Spinal cord (tissue), 10 donors: ENCODE data around the gene NOTCH3. TPM values are rescaled to one million over a fixed set of nuclear protein-coding genes. Genes with fewer than 3 reads are reported as not detected.

Experiments used
- DNase-seq, 6 donors: peaks; one replicate each; pipeline versions ENCODE4 v3.0.0 to v3.0.0-alpha.2; 2013 to 2015; ENCODE audit warnings: low spot score in 6 of 6, low read depth in 4 of 6
- H3K27ac ChIP-seq: one replicate; pipeline ENCODE4 v1.5.1; 2013; ENCODE audit warnings: low read depth, low read length, control low read depth
- H3K27me3 ChIP-seq: one replicate; pipeline ENCODE4 v1.6.1; 2013; ENCODE audit warnings: low read length; ENCODE audit not compliant: control insufficient read depth, insufficient read depth
- H3K36me3 ChIP-seq: one replicate; pipeline ENCODE4 v1.6.1; 2013; ENCODE audit warnings: low read length; ENCODE audit not compliant: control insufficient read depth, insufficient read depth
- H3K4me1 ChIP-seq: one replicate; pipeline ENCODE4 v1.6.1; 2013; ENCODE audit warnings: low read length; ENCODE audit not compliant: control insufficient read depth, insufficient read depth
- H3K4me3 ChIP-seq: one replicate; pipeline ENCODE4 v1.5.1; 2013; ENCODE audit warnings: low read depth, low read length, control low read depth
- H3K9me3 ChIP-seq: one replicate; pipeline ENCODE4 v1.6.1; 2013; ENCODE audit warnings: low read length; ENCODE audit not compliant: control insufficient read depth, insufficient read depth
- WGBS: methylation state at CpG from one replicate; pipeline ENCODE4 v1.1.5; 2013; ENCODE audit warnings: missing lambda C conversion rate; ENCODE audit not compliant: insufficient coverage; 5-methylcytosine and 5-hydroxymethylcytosine counted together
- long read RNA-seq, 4 donors: transcript quantifications; one replicate each; lab custom pipeline, GENCODE V29; 2026
- polyA plus RNA-seq, 2 donors: library from polyadenylated mRNA; unstranded; fragments of 120-200 nt; gene quantifications; one replicate each; pipeline ENCODE4 v1.2.1, GENCODE V29; 2013; ENCODE audit not compliant: insufficient read length in 2 of 2
- total RNA-seq, 2 donors: library from RNA; depleted of rRNA in 1 of 2; stranded (reverse); fragments of 120-200 nt in 1 of 2; fragments of >200 nt in 1 of 2; gene quantifications; one replicate each; pipeline versions ENCODE4 v1.2.3 to v1.2.4, GENCODE V29; 2013 to 2014
- donor health status: healthy.

NOTCH3 gene
- total RNA-seq (10 to 100 TPM; 34.9 to 38.2 TPM), polyA plus RNA-seq (10 to 100 TPM; 74.7 to 76.3 TPM)
- long read RNA-seq, donor 1, partial matches to known transcripts: 6 of 6 reads
- long read RNA-seq, donor 1, other reads (novel, unspliced or antisense): 0 of 6 reads
- long read RNA-seq, donor 2, partial matches to known transcripts: 46 of 46 reads
- long read RNA-seq, donor 2, other reads (novel, unspliced or antisense): 0 of 46 reads
- long read RNA-seq, donor 3: 0 reads
- long read RNA-seq, donor 4, full-length matches to known transcripts: 1 of 1 reads
- long read RNA-seq, donor 4, partial matches to known transcripts: 0 of 1 reads
- long read RNA-seq, donor 4, other reads (novel, unspliced or antisense): 0 of 1 reads

- WGBS: 2% methylated on average over 63 of the region's 74 CpGs
- DNase-seq: peak in 1 of 6 donors; percentile 57
- Histone ChIP-seq H3K4me3 (peak within 1 kb of the TSS; percentile 64), H3K9me3 (no peaks in the 10 kb centered on the region), H3K27me3 (peaks cover 4% of the 10 kb centered on the region), H3K4me1 (peaks cover 37% of the 10 kb centered on the region), H3K36me3 (peaks cover 15% of the 10 kb centered on the region), H3K27ac (peak within 1 kb of the TSS; percentile 63)
Measured at GRCh38 chr19:15200553-15201364, at the start of gene NOTCH3. Gene NOTCH3 (minus strand): TSS chr19:15200995. CDS start chr19:15200905, 90 bp downstream.

GRCh38 chr19:15250640-15250993 is 49.8 kb upstream of the NOTCH3 start:
- Histone ChIP-seq H3K36me3 (peaks cover 87% of the 10 kb centered on the region), H3K27ac (peak overlapping the region; percentile 78), H3K27me3 (no peaks in the 10 kb centered on the region), H3K4me3 (no peak overlapping the region), H3K9me3 (no peaks in the 10 kb centered on the region), H3K4me1 (peaks cover 89% of the 10 kb centered on the region)
- 100% methylated on average over 1 of the region's 1 CpG for WGBS
- DNase-seq: no peak

- Histone ChIP-seq H3K27ac (peak overlapping the region; percentile 78), H3K9me3 (no peaks in the 10 kb centered on the region), H3K27me3 (no peaks in the 10 kb centered on the region), H3K36me3 (peaks cover 87% of the 10 kb centered on the region), H3K4me3 (no peak overlapping the region), H3K4me1 (peaks cover 90% of the 10 kb centered on the region)
- DNase-seq: peak in 1 of 6 donors; percentile 63
- 37% methylated on average over 6 of the region's 15 CpGs for WGBS
Measured at GRCh38 chr19:15249972-15250639, 49.3 kb upstream of the NOTCH3 start.

- Histone ChIP-seq H3K9me3 (no peaks in the 10 kb centered on the region), H3K4me1 (peaks cover 87% of the 10 kb centered on the region), H3K36me3 (peaks cover 87% of the 10 kb centered on the region), H3K27ac (peak overlapping the region; percentile 78), H3K27me3 (no peaks in the 10 kb centered on the region), H3K4me3 (no peak overlapping the region)
- 43% methylated on average over 5 of the region's 6 CpGs for WGBS
- DNase-seq: no peak
Measured at GRCh38 chr19:15249528-15249874, 48.7 kb upstream of the NOTCH3 start.

- DNase-seq: peak in 2 of 6 donors; percentile 29 to 78
- no peaks in the 10 kb centered on the region for H3K27me3 ChIP-seq
- WGBS: 35% methylated on average over 17 of the region's 19 CpGs
- H3K4me3 ChIP-seq: no peak overlapping the region
- peaks cover 82% of the 10 kb centered on the region for H3K4me1 ChIP-seq
- H3K9me3 ChIP-seq: no peaks in the 10 kb centered on the region
- peaks cover 87% of the 10 kb centered on the region for H3K36me3 ChIP-seq
- H3K27ac ChIP-seq: peak overlapping the region; percentile 78
Measured at GRCh38 chr19:15248648-15249527, 48.1 kb upstream of the NOTCH3 start.

- Histone ChIP-seq H3K4me3 (no peak overlapping the region), H3K9me3 (no peaks in the 10 kb centered on the region), H3K36me3 (peaks cover 87% of the 10 kb centered on the region), H3K4me1 (peaks cover 74% of the 10 kb centered on the region), H3K27ac (peak overlapping the region; percentile 78), H3K27me3 (no peaks in the 10 kb centered on the region)
- no peak for DNase-seq
- WGBS: 95% methylated on average over 3 of the region's 5 CpGs
Measured at GRCh38 chr19:15248106-15248505, 47.3 kb upstream of the NOTCH3 start.

- Histone ChIP-seq H3K27me3 (no peaks in the 10 kb centered on the region), H3K36me3 (peaks cover 86% of the 10 kb centered on the region), H3K4me1 (peaks cover 67% of the 10 kb centered on the region), H3K9me3 (no peaks in the 10 kb centered on the region), H3K4me3 (no peak overlapping the region), H3K27ac (peak overlapping the region; percentile 78)
- DNase-seq: no peak
- 63% methylated on average over 19 of the region's 20 CpGs for WGBS
Measured at GRCh38 chr19:15247107-15248014, 46.6 kb upstream of the NOTCH3 start.

GRCh38 chr19:15246198-15246481 is 45.3 kb upstream of the NOTCH3 start:
- peaks cover 90% of the 10 kb centered on the region for H3K36me3 ChIP-seq
- H3K9me3 ChIP-seq: no peaks in the 10 kb centered on the region
- H3K4me1 ChIP-seq: peaks cover 60% of the 10 kb centered on the region
- 87% methylated on average over 5 of the region's 5 CpGs for WGBS
- DNase-seq: no peak
- no peak overlapping the region for H3K4me3 ChIP-seq
- no peak overlapping the region for H3K27ac ChIP-seq
- no peaks in the 10 kb centered on the region for H3K27me3 ChIP-seq
